Neural cell (in vitro differentiated cells): Measurements from ENCODE around the gene C1orf167. TPM values are rescaled to one million over a fixed set of nuclear protein-coding genes. Genes with fewer than 3 reads are reported as not detected.

Experiments
- H2AFZ ChIP-seq: fragments of 200-600, 300-800 bp; sonication (generic), shearing (Covaris generic); 2 replicates; pipeline ENCODE4 v1.6.0; 2014; ENCODE audit warnings: low read depth, mild to moderate bottlenecking, antibody characterized with exemption, low read length, moderate library complexity
- H3F3A ChIP-seq: fragments of 200-600 bp; shearing (Covaris generic); 2 replicates; pipeline ENCODE4 v1.6.1; 2016; ENCODE audit warnings: mild to moderate bottlenecking, moderate library complexity, mixed read lengths, antibody characterized with exemption, low read length; ENCODE audit not compliant: insufficient read depth, poor library complexity, severe bottlenecking
- H3K27ac ChIP-seq: fragments of 200-600, 300-800 bp; sonication (generic), shearing (Covaris generic); 2 replicates; pipeline ENCODE4 v1.5.1; 2014; ENCODE audit warnings: mild to moderate bottlenecking, low read length, moderate library complexity
- H3K27me3 ChIP-seq: fragments of 300-800, 200-600 bp; sonication (generic), shearing (Covaris generic); 2 replicates; pipeline ENCODE4 v1.6.0; 2014; ENCODE audit warnings: mild to moderate bottlenecking, low read depth, low read length, moderate library complexity; ENCODE audit not compliant: insufficient read depth
- H3K36me3 ChIP-seq: fragments of 300-800, 200-600 bp; sonication (generic), shearing (Covaris generic); 2 replicates; pipeline ENCODE4 v1.5.1; 2014; ENCODE audit warnings: mild to moderate bottlenecking, antibody characterized with exemption, low read length, moderate library complexity; ENCODE audit not compliant: insufficient read depth
- H3K4me2 ChIP-seq: fragments of 300-800, 200-600 bp; sonication (generic), shearing (Covaris generic); 2 replicates; pipeline ENCODE4 v1.6.0; 2014; ENCODE audit warnings: mild to moderate bottlenecking, low read length
- H3K4me3 ChIP-seq: fragments of 300-800, 200-600 bp; sonication (generic), shearing (Covaris generic); 2 replicates; pipeline ENCODE4 v1.5.1; 2014; ENCODE audit warnings: mild to moderate bottlenecking, low read length, moderate library complexity
- H3K79me2 ChIP-seq: fragments of 200-600 bp; shearing (Covaris generic); replicated peaks from 2 replicates; pipeline ENCODE4 v1.6.0; 2014; ENCODE audit warnings: mild to moderate bottlenecking, low read length, moderate library complexity; ENCODE audit not compliant: insufficient read depth
- H3K9ac ChIP-seq: fragments of 300-800, 200-600 bp; sonication (generic), shearing (Covaris generic); 2 replicates; pipeline ENCODE4 v1.6.1; 2016; ENCODE audit warnings: mild to moderate bottlenecking, low read length, mixed read lengths
- H3K9me2 ChIP-seq: fragments of 200-600 bp; shearing (Covaris generic); 2 replicates; pipeline ENCODE4 v1.6.1; 2016; ENCODE audit warnings: mild to moderate bottlenecking, low read length, mixed read lengths; ENCODE audit not compliant: insufficient read depth
- H3K9me3 ChIP-seq: fragments of 200-600, 300-800 bp; sonication (generic), shearing (Covaris generic); 2 replicates; pipeline ENCODE4 v1.6.1; 2016; ENCODE audit warnings: mild to moderate bottlenecking, mixed run types, low read length, moderate library complexity, mixed read lengths
- H4K20me1 ChIP-seq: fragments of 200-600 bp; shearing (Covaris generic); 2 replicates; pipeline ENCODE4 v1.6.1; 2016; ENCODE audit warnings: mild to moderate bottlenecking, mixed run types; ENCODE audit not compliant: insufficient read depth
- EP300 ChIP-seq: fragments of 450-650 bp; conservative IDR thresholded peaks from 2 replicates; pipeline ENCODE4 v1.6.1; 2014; ENCODE audit warnings: antibody characterized with exemption, mild to moderate bottlenecking, moderate library complexity; ENCODE audit not compliant: poor library complexity, severe bottlenecking
- EZH2 ChIP-seq: fragments of 200-600, 300-800 bp; shearing (Covaris generic), sonication (generic); IDR thresholded peaks from 2 replicates; pipeline ENCODE4 v1.6.1; 2014; ENCODE audit warnings: antibody characterized with exemption, low read length, borderline replicate concordance, mild to moderate bottlenecking; ENCODE audit not compliant: insufficient read depth, poor library complexity, severe bottlenecking
- MXI1 ChIP-seq: fragments of 450-650 bp; conservative IDR thresholded peaks from 2 replicates; pipeline ENCODE4 v1.6.1; 2014; ENCODE audit warnings: antibody characterized with exemption, mild to moderate bottlenecking; ENCODE audit not compliant: poor library complexity, severe bottlenecking
- POLR2AphosphoS5 ChIP-seq: IDR thresholded peaks from 2 replicates; pipeline ENCODE4 v1.6.1; 2012
- RAD21 ChIP-seq: fragments of 450-650 bp; conservative IDR thresholded peaks from 2 replicates; pipeline ENCODE4 v1.6.1; 2014; ENCODE audit warnings: antibody characterized with exemption, mild to moderate bottlenecking, moderate library complexity
- SMC3 ChIP-seq: fragments of 450-650 bp; conservative IDR thresholded peaks from 2 replicates; pipeline ENCODE4 v1.6.1; 2014; ENCODE audit warnings: antibody characterized with exemption, mild to moderate bottlenecking, moderate library complexity; ENCODE audit not compliant: poor library complexity
- TAF1 ChIP-seq: IDR thresholded peaks from 2 replicates; pipeline ENCODE4 v1.6.1; 2012; ENCODE audit warnings: low read depth
- polyA plus RNA-seq: library from polyadenylated mRNA; depleted of rRNA; stranded (reverse); fragments of >200 nt; gene quantifications from 2 replicates; pipeline ENCODE4 v1.2.3, GENCODE V29; 2014
- TF ChIP-seq, protein P1 (sequence below): fragments of 450-650 bp; IDR thresholded peaks from 2 replicates; pipeline ENCODE4 v1.5.1; 2014; ENCODE audit warnings: antibody characterized with exemption, mild to moderate bottlenecking, moderate library complexity; ENCODE audit not compliant: poor library complexity, severe bottlenecking
- TF ChIP-seq, protein P2 (sequence below): IDR thresholded peaks from 2 replicates; pipeline ENCODE4 v1.6.1; 2012; ENCODE audit warnings: borderline replicate concordance

The C1orf167 gene
- polyA plus RNA-seq, 1 donor from 2014 or later, result not detected

DNA sequence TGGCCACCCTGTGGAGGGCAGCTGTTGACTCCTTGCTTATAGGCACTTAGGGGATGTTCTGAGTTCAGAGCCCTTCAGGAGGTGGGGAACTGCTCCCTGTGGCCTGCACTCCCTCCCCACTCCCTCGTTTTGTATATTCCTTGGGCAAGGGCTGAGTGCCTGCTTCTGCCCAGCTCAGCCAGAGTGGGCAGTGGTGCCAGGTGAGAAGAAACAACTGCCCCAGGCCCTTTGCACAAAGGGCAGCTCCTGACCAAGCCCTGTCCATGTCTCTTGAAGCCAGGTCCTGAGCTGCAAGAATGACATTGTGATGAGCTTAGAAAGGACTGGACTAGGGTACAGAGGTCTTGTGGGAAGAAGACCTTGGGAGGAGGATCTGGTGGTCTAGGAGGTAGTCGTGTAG is 23.9 kb upstream of the C1orf167 start:
- Histone ChIP-seq H2AFZ (no peak overlapping the region), H3K9me3 (no peaks in the 10 kb centered on the region), H3K27ac (no peak overlapping the region), H4K20me1 (no peaks in the 10 kb centered on the region), H3K4me3 (no peak overlapping the region), H3K27me3 (no peaks in the 10 kb centered on the region), H3K4me2 (no peak overlapping the region), H3K9ac (no peak overlapping the region), H3F3A (no peaks in the 10 kb centered on the region), H3K36me3 (no peaks in the 10 kb centered on the region), H3K9me2 (no peaks in the 10 kb centered on the region), H3K79me2 (no peaks in the 10 kb centered on the region)
- TF ChIP-seq, protein P1, sequence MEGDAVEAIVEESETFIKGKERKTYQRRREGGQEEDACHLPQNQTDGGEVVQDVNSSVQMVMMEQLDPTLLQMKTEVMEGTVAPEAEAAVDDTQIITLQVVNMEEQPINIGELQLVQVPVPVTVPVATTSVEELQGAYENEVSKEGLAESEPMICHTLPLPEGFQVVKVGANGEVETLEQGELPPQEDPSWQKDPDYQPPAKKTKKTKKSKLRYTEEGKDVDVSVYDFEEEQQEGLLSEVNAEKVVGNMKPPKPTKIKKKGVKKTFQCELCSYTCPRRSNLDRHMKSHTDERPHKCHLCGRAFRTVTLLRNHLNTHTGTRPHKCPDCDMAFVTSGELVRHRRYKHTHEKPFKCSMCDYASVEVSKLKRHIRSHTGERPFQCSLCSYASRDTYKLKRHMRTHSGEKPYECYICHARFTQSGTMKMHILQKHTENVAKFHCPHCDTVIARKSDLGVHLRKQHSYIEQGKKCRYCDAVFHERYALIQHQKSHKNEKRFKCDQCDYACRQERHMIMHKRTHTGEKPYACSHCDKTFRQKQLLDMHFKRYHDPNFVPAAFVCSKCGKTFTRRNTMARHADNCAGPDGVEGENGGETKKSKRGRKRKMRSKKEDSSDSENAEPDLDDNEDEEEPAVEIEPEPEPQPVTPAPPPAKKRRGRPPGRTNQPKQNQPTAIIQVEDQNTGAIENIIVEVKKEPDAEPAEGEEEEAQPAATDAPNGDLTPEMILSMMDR, result no peak
- TF ChIP-seq EZH2 (no peak), TAF1 (no peak)

DNA sequence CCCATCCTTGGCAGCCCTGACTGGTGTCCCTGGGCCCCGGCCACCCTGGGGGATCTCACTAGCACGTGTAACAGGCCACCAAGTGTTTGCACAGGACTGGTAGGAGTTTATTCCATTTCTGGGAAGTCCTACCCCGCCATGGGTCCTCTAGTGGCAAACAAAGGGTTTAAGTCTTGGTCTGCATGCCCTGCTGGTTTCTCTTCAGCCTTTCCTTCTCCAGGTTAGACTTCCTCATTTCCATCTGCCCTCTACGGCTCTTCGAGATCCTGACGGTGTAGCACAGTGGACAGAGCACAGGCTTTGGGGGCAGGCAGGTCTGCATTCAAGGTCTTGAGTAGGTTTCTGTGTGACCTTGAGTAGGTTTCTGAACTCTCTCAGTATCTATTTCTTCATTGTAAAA is 23.2 kb upstream of the C1orf167 start:
- Histone ChIP-seq H3K27ac (no peak overlapping the region), H3K9me2 (no peaks in the 10 kb centered on the region), H3K79me2 (no peaks in the 10 kb centered on the region)

DNA sequence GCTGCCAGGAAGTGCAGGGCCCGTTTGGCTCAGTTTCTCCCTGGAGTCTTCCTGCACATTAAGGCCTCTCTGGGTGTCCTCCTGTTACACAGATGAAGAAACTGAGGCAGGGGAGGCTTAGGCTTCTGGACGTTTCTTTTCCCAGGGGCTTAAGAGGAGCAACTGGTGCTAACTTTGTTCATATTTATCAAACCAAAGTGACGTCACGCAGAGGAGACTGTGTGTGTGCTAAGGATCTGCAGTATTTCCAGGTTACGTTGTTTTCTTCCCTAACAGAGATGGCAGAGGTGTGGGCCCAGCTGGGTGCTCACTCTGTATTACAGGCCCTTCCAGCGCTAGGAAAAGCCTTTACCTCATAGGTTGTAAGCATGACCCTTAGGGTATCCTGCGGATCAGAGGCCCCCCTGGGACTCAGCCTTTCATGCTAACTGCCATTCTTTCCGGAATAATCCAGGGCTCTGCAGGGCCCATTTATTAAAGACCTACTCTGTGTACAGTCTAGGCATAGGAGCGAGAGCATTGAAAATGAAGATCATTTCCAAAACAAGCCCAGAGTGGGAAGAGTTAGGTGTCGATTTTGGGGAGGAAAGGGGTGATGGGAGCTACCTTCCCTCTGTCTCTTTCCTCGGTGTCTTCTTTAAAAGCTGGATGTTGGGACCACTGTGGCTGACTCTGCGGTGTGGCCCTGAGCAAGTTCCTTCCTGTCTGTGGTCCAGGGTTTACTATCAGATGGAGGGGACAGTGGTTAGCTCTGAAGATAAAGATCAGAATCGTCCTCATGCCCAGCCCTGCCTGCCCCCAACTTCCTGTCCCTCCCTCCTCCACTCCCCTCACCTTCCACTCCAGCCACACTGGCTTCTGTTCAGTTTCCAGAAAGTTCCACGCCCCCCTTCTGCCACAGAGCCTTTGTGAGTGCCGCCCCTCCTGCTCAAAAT is 21.5 kb upstream of the C1orf167 start:
- H3K4me3 ChIP-seq, result no peak overlapping the region
- no peak overlapping the region for H3K4me2 ChIP-seq
- no peaks in the 10 kb centered on the region for H3K9me2 ChIP-seq
- H3K79me2 ChIP-seq, result no peaks in the 10 kb centered on the region
- no peaks in the 10 kb centered on the region for H3F3A ChIP-seq
- TF ChIP-seq, protein P2, sequence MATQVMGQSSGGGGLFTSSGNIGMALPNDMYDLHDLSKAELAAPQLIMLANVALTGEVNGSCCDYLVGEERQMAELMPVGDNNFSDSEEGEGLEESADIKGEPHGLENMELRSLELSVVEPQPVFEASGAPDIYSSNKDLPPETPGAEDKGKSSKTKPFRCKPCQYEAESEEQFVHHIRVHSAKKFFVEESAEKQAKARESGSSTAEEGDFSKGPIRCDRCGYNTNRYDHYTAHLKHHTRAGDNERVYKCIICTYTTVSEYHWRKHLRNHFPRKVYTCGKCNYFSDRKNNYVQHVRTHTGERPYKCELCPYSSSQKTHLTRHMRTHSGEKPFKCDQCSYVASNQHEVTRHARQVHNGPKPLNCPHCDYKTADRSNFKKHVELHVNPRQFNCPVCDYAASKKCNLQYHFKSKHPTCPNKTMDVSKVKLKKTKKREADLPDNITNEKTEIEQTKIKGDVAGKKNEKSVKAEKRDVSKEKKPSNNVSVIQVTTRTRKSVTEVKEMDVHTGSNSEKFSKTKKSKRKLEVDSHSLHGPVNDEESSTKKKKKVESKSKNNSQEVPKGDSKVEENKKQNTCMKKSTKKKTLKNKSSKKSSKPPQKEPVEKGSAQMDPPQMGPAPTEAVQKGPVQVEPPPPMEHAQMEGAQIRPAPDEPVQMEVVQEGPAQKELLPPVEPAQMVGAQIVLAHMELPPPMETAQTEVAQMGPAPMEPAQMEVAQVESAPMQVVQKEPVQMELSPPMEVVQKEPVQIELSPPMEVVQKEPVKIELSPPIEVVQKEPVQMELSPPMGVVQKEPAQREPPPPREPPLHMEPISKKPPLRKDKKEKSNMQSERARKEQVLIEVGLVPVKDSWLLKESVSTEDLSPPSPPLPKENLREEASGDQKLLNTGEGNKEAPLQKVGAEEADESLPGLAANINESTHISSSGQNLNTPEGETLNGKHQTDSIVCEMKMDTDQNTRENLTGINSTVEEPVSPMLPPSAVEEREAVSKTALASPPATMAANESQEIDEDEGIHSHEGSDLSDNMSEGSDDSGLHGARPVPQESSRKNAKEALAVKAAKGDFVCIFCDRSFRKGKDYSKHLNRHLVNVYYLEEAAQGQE, result no peak
- TF ChIP-seq POLR2AphosphoS5, result no peak
- TF ChIP-seq EP300, result no peak
- TF ChIP-seq RAD21, result no peak
- no peak for TF ChIP-seq TAF1
- TF ChIP-seq SMC3, result no peak
- TF ChIP-seq EZH2, result no peak
- TF ChIP-seq, protein P1, result no peak
- TF ChIP-seq MXI1, result no peak
- H2AFZ ChIP-seq, result no peak overlapping the region
- no peaks in the 10 kb centered on the region for H3K9me3 ChIP-seq
- no peak overlapping the region for H3K9ac ChIP-seq
- no peak overlapping the region for H3K27ac ChIP-seq
- no peaks in the 10 kb centered on the region for H4K20me1 ChIP-seq
- no peaks in the 10 kb centered on the region for H3K27me3 ChIP-seq
- no peaks in the 10 kb centered on the region for H3K36me3 ChIP-seq

More for the DNA sequence above, 23.2 kb upstream of the C1orf167 start:
- TF ChIP-seq MXI1, result no peak
- Histone ChIP-seq H2AFZ (no peak overlapping the region), H3K27me3 (no peaks in the 10 kb centered on the region), H4K20me1 (no peaks in the 10 kb centered on the region), H3K9ac (no peak overlapping the region), H3K36me3 (no peaks in the 10 kb centered on the region), H3K9me3 (no peaks in the 10 kb centered on the region), H3F3A (no peaks in the 10 kb centered on the region), H3K4me3 (no peak overlapping the region), H3K4me2 (no peak overlapping the region)
